HL-60/S4 treated with phorbol 12-myristate 13-acetate at 8.2 ng/mL for 4 days and 3 days (cell line): ENCODE data around the gene PIP4P1.

Source experiments
- in situ Hi-C: fragments of 300-500 bp; cut with MboI; formaldehyde crosslinking; loops from 2 replicates; pipeline ENCODE4 v1.15.0; 2022; ENCODE audit warnings: low sequenced_read_pairs

Gene PIP4P1

DNA sequence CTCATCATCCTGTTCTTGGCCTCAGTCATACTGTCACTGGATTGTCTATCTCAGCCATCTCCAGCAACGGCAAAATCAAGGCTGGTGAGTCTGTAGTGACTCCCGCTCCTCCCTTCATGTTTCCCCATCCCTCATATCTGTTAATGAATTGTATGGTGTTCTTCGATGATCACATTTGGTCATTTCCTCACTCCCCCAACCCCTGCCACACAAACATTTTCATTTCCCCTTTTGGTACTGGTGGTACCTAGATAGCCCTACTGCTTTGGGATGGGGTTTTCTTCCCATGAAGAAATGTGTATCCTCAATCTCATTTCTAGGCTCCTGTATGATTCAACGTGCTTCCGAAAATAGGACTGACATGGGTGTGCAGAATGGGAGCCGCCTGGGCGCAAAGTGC lies 22.6 kb downstream of the PIP4P1 start:
- in situ Hi-C loops: no loop called here

- in situ Hi-C loops: no loop called here
Observed at GRCh38 chr14:20436363-20436755, 24.9 kb downstream of the PIP4P1 start.

DNA sequence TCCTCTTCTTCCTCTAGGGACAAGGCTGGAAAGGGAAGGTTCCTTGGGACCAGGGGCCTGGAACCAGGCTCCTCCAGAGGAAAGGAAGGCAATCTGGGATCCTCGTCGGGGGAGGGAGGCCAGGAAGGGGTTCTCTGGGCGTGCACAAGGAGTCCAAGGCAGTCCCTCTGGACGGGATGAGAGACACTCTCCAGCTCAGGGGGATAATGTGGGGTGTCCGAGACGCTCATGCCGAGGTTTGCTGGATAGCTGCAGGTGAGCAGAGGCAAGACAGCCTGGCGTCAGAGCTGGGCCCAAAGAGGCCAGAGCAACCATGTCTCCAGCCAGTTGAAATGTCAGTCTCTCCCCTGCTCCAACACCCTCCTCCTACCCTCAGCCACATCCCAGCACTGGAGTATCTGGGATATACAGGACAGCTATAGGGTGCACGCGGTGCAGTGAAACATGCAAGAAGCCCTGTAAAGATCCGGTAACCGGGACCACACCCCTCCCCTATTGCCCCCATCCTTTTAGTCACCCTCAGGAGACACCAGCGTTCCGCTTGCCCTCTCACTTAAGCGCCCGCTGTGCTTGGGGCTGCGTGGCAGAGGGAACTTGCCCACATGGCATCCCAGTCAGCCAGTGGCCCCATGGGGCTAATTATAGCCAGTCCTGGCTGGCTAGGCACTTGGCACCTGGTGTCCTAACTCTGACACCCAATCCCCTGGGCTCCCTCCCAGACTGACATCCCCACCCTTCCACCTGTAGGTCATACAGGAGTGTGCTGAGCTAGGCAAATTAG lies 25.5 kb downstream of the PIP4P1 start, which contains the start of gene KLHL33:
Gene KLHL33, minus strand, starts transcription at position 585 of the 781 bp plus-strand sequence. Its CDS starts 355 bp downstream, at position 230.
- in situ Hi-C loops: no loop called here

DNA sequence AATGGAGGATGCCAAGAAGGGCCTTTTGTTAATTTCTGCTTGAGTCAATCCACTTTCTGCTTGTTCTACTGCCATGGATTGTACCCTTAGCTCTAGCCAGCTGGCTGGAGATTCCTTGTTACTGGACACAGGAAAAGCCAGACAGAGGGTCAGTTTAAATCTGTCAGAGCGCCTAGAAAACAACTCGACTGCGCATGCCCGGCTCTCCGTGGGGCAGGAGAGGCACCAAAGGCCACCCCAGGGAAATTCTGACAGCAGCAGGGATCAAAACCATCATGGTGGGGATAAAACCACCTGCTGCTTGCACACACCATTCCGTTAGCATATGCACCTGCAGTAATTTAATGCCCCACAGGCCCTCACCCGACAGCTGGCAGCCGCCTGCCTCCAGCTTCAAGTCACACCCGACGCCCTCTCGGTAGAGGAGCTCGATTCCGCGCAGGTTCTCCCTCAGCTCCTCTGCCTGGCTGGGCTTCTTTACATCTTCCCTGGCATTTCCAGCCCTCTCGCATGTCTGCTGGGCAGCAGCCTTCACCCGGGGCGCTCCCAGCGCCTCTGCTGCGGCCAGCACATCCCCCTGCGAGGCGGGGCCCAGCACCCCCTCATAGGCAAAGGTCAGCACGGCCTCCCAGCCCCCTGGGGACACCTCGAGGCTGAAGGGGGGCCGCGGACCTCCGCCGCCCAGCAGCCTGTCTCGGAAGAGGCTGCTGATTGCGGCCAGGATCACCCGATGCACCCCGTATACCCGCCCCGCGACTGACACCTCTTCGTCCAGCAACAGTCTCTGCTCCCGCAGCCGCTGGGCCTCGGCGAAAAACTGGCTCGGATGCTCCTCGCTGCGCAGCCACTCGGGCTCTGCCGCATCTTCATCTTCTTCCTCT lies 26.3 kb downstream of the PIP4P1 start:
- in situ Hi-C loops: no loop called here

- in situ Hi-C loops: no loop called here
Observed at GRCh38 chr14:20429801-20430669, 31.2 kb downstream of the PIP4P1 start.

DNA sequence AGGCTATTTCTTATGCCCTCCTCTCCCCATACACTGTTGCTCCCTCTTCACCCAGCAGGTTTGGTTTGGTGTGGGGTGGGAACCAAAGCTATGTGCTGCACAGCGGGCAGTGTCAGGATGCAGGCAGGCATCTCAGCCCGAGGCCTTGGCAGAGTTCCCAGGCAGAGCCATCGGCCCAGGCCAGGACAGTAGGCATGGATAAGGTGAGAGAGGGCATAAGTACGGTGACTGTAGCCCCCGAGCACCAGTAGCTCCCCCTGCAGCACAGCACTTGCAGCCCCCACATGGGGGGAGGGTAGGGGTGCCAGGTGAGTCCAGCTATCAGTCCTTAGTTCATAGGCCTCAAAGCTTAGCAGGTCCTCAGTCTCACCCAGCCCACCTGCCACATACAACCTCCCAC lies 32.4 kb downstream of the PIP4P1 start:
- in situ Hi-C loops: no loop called here

DNA sequence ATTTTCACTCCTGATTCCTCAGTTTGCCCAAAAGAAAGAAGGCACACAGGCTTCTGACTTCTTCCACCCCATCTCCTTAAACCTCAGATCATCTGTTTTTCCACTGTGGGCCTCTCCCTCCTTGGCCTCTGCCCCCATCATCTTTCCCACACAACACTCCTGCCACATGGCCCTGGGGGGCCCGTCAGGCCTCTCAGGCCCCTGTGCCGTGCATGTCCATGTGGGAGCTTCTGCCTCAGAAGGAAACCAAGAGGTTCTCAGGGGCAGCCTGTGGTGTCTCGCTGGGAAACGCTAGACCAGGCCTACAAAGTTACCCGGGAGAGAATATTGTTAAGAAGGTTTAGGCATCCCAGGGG lies 33.2 kb downstream of the PIP4P1 start:
- in situ Hi-C loops: no loop called here

DNA sequence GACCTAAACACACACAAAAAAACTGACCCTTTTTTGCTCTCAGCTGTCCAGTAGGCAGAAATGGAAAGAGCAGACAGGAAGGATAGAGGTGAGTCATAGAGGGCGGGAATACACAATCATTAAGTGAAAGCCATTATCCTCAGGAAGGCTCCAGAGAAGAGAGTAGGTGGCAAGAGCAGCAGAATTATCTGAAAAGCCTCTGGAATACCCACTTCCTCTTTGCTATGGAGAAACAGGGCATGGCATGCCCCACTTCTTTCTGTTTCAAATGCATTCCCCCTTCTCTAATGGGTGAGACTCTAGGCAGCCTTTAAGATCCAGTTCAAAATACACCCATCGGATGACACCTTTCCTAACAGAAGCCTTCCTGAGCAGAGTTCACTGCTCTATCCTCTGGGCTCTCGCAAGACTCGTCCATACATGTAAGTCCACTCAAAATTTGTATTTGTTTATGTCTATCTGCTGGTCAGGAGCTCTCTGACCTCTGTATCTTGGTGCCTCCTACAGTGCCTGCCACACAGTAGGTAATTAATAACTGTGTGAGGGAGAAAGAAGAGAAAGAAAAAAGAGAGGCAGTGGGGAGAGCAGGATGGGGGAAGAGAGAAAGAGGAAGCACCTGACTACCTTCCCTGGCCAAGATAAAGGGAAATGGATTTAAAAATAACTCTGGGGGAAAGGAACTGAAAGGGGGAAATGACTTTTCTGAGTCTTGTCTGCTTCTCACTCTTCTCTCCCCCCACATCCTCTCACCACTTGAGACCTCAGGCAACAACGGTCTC lies 33.8 kb downstream of the PIP4P1 start:
- in situ Hi-C loops: no loop called here

DNA sequence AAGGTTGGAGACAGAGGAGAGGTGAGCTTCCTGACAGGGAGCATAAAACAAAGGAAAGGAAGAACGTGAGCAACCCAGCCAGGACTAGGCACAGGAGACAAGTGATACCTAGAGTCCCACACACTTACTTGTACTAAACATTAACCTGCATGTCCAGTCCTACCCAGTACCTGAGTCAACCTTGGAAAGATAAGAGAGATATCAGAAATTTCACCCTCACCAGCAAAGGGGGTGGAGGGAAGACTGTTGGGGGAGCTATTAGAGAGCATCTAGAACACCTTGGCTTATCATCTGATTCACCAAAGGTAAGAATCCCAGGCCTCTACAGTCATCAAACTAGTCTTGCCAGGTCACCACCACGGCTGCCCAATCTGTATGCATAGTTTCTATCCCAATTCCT lies 36.4 kb downstream of the PIP4P1 start:
- in situ Hi-C loops: no loop called here

GRCh38 chr14:20422886-20423285 lies 38.3 kb downstream of the PIP4P1 start:
- in situ Hi-C loops: no loop called here

- in situ Hi-C loops: no loop called here
Observed at GRCh38 chr14:20421267-20421666, 40.0 kb downstream of the PIP4P1 start.

- in situ Hi-C loops: no loop called here
Observed at GRCh38 chr14:20419419-20419818, 41.8 kb downstream of the PIP4P1 start.

DNA sequence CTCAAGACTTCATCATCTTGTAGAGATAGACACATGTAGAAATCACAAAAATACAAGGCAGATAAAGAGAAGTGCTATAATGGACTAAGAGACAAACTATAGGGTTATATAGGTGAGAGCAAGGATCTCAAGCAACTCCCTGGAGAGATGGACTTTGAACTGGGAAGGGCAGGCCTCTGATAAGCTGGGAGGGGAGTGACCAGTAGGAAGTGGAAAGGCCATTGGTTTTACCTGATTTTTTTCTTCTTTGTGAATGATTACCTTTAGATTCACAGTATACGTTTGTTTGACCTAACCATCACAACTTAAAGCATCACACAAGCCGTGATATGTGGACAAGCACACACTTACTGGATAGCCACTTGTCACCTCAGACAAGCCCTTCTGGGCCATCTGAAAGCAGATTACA lies 42.7 kb downstream of the PIP4P1 start:
- in situ Hi-C loops: no loop called here

GRCh38 chr14:20417250-20418186 lies 43.7 kb downstream of the PIP4P1 start:
- in situ Hi-C loops: no loop called here

GRCh38 chr14:20416223-20416622 lies 45.0 kb downstream of the PIP4P1 start:
- in situ Hi-C loops: no loop called here

DNA sequence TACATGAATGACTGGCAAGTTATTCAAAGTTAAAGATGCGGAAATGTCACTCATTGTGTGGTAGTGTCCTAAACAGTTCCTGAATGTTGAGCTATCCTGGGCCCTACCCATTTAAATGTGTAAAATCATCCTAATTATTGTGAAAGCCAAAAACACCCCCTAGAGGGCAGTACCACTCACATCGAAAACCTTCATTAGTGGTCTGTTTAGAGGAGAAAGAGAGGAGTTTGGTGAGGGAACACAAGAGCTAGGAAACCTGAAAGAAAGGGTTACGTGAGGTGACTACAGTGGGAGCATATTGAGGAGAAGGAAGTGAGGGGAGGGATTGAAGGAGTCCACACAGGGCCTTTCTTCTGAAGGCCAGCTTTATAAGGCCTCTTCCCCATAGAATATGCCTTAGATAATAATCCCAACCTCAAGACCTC lies 45.4 kb downstream of the PIP4P1 start:
- in situ Hi-C loops: no loop called here

GRCh38 chr14:20413744-20414082 lies 47.5 kb downstream of the PIP4P1 start:
- in situ Hi-C loops: no loop called here

DNA sequence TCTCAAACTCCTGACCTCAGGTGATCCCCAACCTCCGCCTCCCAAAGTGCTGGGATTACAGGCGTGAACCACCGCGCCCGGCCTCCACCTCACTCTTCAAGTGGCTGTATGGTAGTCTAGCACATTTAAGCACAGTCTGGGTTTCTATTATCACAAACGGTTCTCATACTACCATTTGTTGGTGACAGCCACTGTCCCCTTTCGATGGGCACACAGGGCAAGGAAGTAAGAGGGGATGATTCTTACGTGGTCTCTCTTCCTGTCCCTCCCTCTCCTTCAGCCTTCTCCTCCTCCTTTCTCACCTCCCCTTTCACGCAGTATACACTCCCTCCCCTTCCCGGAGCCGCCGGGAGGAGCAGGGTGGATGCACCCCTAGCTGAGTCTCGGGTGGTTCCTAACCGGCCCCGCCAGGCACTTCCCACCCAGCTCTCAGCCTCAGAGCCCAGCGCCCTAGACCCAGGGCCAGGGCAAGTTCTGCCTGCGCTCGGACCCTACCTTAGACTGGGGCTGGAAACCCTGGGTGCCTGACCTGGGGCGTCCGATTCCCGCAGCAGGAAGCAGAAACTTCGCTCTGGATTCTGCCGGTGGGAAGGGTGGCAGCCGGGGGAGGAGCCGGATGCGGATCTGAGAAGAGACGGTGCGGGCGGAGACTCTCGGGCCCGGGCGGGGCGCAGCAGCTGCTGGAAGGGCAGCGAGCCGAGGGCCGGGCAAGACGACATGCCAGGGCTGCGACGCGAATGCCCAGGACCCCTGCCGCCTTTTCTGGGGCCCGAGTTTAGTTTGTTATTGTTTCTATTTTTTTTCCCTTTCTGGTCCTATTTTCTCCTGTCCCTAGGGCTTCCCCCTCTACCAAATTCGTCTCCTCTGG lies 48.1 kb downstream of the PIP4P1 start, which contains the start of gene TEP1:
Gene TEP1, minus strand, starts transcription at position 626 of the 868 bp plus-strand sequence. CDS start 5,062 bp downstream, outside the sequence.
- in situ Hi-C loops: no loop called here
